Measurements from ENCODE around the gene TMED10.

The TMED10 gene

DNA sequence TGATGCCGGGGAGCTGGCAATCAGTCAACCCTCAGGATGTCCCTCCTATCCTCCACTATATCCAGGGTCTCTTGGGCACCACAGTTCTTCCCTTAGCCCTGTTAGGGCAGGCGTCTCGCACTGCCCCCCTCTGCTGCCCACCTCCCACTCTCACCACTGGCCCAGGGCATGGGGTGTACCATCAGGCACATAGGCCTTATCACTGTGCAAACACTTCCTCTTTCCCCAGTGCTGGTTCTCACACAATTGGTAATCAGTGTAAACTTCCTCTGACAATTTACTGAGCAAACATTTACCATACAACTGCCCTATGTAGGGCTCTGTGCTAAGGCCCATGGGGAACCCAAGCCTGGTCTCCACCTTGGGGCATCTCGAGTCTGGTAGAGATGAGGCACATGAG lies 20.1 kb upstream of the TMED10 start:
- Histone ChIP-seq H3K27me3 (replicated peaks in 2 of 5; ENCODE audit: control insufficient read depth in 4 of 5, insufficient read depth in 5 of 5, low read length in 4 of 5) (no peaks in the 10 kb centered on the region), H3K4me1 (ENCODE audit: control extremely low read depth in 1 of 4, control insufficient read depth in 4 of 4, insufficient read depth in 4 of 4, low read length in 3 of 4) (peaks cover 0 to 27% (median 12%) of the 10 kb centered on the region in 4 experiments), H3K4me3 (ENCODE audit: control insufficient read depth in 1 of 7, extremely low read depth in 1 of 7, insufficient read depth in 4 of 7, low read depth in 2 of 7, low read length in 6 of 7) (no peak overlapping the region), H3K36me3 (ENCODE audit: control insufficient read depth in 4 of 4, insufficient read depth in 4 of 4, low read length in 3 of 4) (no peaks in the 10 kb centered on the region), H3K9me3 (ENCODE audit: control extremely low read depth in 1 of 5, control insufficient read depth in 4 of 5, insufficient read depth in 2 of 5, low read depth in 1 of 5, low read length in 4 of 5) (no peaks in the 10 kb centered on the region), H3K27ac (ENCODE audit: insufficient read depth in 1 of 2, low read depth in 1 of 2, low read length in 2 of 2, poor library complexity in 1 of 2, severe bottlenecking in 2 of 2) (no peak overlapping the region)
- peak; percentile 62 to 88 (median 84) for DNase-seq
- WGBS (ENCODE audit: insufficient coverage): 23% methylated on average over 4 of the region's 4 CpGs
- POLR2A ChIA-PET: no interaction called here
- CTCF ChIA-PET: interaction anchor here (0.8 to 1.4 kb wide), 5 partner anchors 9 to 92 kb away, joined by 3 to 5 read pairs (median 3); no protein-coding TSS in a partner anchor

- WGBS (ENCODE audit: insufficient coverage): 94% methylated on average over 3 of the region's 3 CpGs
- H3K27ac ChIP-seq (ENCODE audit: insufficient read depth in 1 of 2, low read depth in 1 of 2, low read length in 2 of 2, poor library complexity in 1 of 2, severe bottlenecking in 2 of 2): no peak overlapping the region
- H3K4me3 ChIP-seq (ENCODE audit: control insufficient read depth in 1 of 7, extremely low read depth in 1 of 7, insufficient read depth in 4 of 7, low read depth in 2 of 7, low read length in 6 of 7): no peak overlapping the region
- CTCF ChIA-PET: interaction anchor here (0.8 to 1.4 kb wide), 6 partner anchors 9 to 93 kb away, joined by 3 to 5 read pairs (median 3); no protein-coding TSS in a partner anchor
- H3K4me1 ChIP-seq (ENCODE audit: control extremely low read depth in 1 of 4, control insufficient read depth in 4 of 4, insufficient read depth in 4 of 4, low read length in 3 of 4): peaks cover 0 to 27% (median 12%) of the 10 kb centered on the region in 4 experiments
- DNase-seq: no peak
- H3K27me3 ChIP-seq (replicated peaks in 2 of 5; ENCODE audit: control insufficient read depth in 4 of 5, insufficient read depth in 5 of 5, low read length in 4 of 5): no peaks in the 10 kb centered on the region
- POLR2A ChIA-PET: no interaction called here
- no peaks in the 10 kb centered on the region for H3K9me3 ChIP-seq (ENCODE audit: control extremely low read depth in 1 of 5, control insufficient read depth in 4 of 5, insufficient read depth in 2 of 5, low read depth in 1 of 5, low read length in 4 of 5)
- no peaks in the 10 kb centered on the region for H3K36me3 ChIP-seq (ENCODE audit: control insufficient read depth in 4 of 4, insufficient read depth in 4 of 4, low read length in 3 of 4)
Observed at GRCh38 chr14:75196064-75196463, 19.7 kb upstream of the TMED10 start.

DNA sequence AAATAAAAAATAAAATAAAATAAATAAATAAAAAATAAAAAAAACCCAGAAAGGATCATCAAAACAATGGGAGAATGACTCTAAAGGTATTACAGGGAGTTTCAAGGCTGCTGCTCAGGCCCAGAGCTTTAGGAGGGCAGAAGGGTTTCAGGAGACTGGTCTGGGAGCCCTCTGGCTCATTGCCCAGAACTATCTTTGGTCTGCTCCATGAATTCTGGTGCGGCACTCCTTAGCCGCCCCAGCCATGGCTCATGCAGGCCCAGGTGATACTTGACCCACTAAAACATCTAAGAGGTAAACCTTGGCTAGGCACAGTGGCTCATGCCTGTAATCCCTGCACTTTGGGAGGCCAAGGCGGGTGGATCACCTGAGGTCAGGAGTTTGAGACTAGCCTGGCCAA lies 14.7 kb upstream of the TMED10 start:
- Histone ChIP-seq H3K27me3 (replicated peaks in 2 of 5; ENCODE audit: control insufficient read depth in 4 of 5, insufficient read depth in 5 of 5, low read length in 4 of 5) (peaks cover 0 to 2% (median 0%) of the 10 kb centered on the region in 5 experiments), H3K4me3 (ENCODE audit: control insufficient read depth in 1 of 7, extremely low read depth in 1 of 7, insufficient read depth in 4 of 7, low read depth in 2 of 7, low read length in 6 of 7) (no peak overlapping the region), H3K36me3 (ENCODE audit: control insufficient read depth in 4 of 4, insufficient read depth in 4 of 4, low read length in 3 of 4) (no peaks in the 10 kb centered on the region), H3K9me3 (ENCODE audit: control extremely low read depth in 1 of 5, control insufficient read depth in 4 of 5, insufficient read depth in 2 of 5, low read depth in 1 of 5, low read length in 4 of 5) (no peaks in the 10 kb centered on the region), H3K27ac (ENCODE audit: insufficient read depth in 1 of 2, low read depth in 1 of 2, low read length in 2 of 2, poor library complexity in 1 of 2, severe bottlenecking in 2 of 2) (no peak overlapping the region), H3K4me1 (ENCODE audit: control extremely low read depth in 1 of 4, control insufficient read depth in 4 of 4, insufficient read depth in 4 of 4, low read length in 3 of 4) (peaks cover 15 to 28% (median 19%) of the 10 kb centered on the region in 4 experiments)
- ChIA-PET POLR2A (interaction anchor here (0.6 kb wide), 1 partner anchor 124 kb away, joined by 3 read pairs; no protein-coding TSS in a partner anchor), CTCF (interaction anchor here (1.3 kb wide), 1 partner anchor 90 kb away, joined by 3 read pairs; no protein-coding TSS in a partner anchor)
- no peak for DNase-seq
- 93% methylated on average over 3 of the region's 3 CpGs for WGBS (ENCODE audit: insufficient coverage)

DNA sequence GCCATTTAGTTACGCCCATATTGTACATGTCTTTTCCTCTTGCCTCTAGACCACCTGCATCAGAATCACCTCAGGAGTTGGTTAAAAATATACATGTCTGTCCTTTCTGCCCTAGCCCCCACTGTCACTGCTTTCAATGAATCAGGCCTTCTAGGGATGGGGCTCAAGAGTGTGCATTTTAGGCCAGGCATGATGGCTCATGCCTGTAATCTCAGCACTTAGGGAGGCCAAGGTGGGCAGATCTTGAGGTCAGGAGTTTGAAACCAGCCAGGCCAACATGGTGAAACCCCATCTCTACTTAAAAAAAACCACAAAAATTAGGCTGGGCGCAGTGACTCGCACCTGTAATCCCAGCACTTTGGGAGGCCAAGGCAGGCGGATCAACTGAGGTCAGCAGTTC lies 13.6 kb upstream of the TMED10 start:
- WGBS (ENCODE audit: insufficient coverage): no CpG with 5 or more reads among the region's 4 CpGs
- peaks cover 0 to 2% (median 0%) of the 10 kb centered on the region in 5 experiments for H3K27me3 ChIP-seq (replicated peaks in 2 of 5; ENCODE audit: control insufficient read depth in 4 of 5, insufficient read depth in 5 of 5, low read length in 4 of 5)
- ChIA-PET POLR2A (no interaction called here), CTCF (no interaction called here)
- no peaks in the 10 kb centered on the region for H3K9me3 ChIP-seq (ENCODE audit: control extremely low read depth in 1 of 5, control insufficient read depth in 4 of 5, insufficient read depth in 2 of 5, low read depth in 1 of 5, low read length in 4 of 5)
- DNase-seq: no peak
- H3K4me3 ChIP-seq (ENCODE audit: control insufficient read depth in 1 of 7, extremely low read depth in 1 of 7, insufficient read depth in 4 of 7, low read depth in 2 of 7, low read length in 6 of 7): no peak overlapping the region
- no peak overlapping the region for H3K27ac ChIP-seq (ENCODE audit: insufficient read depth in 1 of 2, low read depth in 1 of 2, low read length in 2 of 2, poor library complexity in 1 of 2, severe bottlenecking in 2 of 2)
- no peaks in the 10 kb centered on the region for H3K36me3 ChIP-seq (ENCODE audit: control insufficient read depth in 4 of 4, insufficient read depth in 4 of 4, low read length in 3 of 4)
- H3K4me1 ChIP-seq (ENCODE audit: control extremely low read depth in 1 of 4, control insufficient read depth in 4 of 4, insufficient read depth in 4 of 4, low read length in 3 of 4): peaks cover 15 to 29% (median 17%) of the 10 kb centered on the region in 4 experiments

- CTCF ChIA-PET: interaction anchor here (0.7 to 1.3 kb wide), 6 partner anchors 10 to 110 kb away, joined by 3 to 9 read pairs (median 3); partner anchors contain the start of gene TMED10
- no peak overlapping the region for H3K27ac ChIP-seq (ENCODE audit: insufficient read depth in 1 of 2, low read depth in 1 of 2, low read length in 2 of 2, poor library complexity in 1 of 2, severe bottlenecking in 2 of 2)
- no peaks in the 10 kb centered on the region for H3K9me3 ChIP-seq (ENCODE audit: control extremely low read depth in 1 of 5, control insufficient read depth in 4 of 5, insufficient read depth in 2 of 5, low read depth in 1 of 5, low read length in 4 of 5)
- peaks cover 0 to 2% (median 0%) of the 10 kb centered on the region in 5 experiments for H3K27me3 ChIP-seq (replicated peaks in 2 of 5; ENCODE audit: control insufficient read depth in 4 of 5, insufficient read depth in 5 of 5, low read length in 4 of 5)
- peaks cover 15 to 39% (median 17%) of the 10 kb centered on the region in 4 experiments for H3K4me1 ChIP-seq (ENCODE audit: control extremely low read depth in 1 of 4, control insufficient read depth in 4 of 4, insufficient read depth in 4 of 4, low read length in 3 of 4)
- H3K36me3 ChIP-seq (ENCODE audit: control insufficient read depth in 4 of 4, insufficient read depth in 4 of 4, low read length in 3 of 4): no peaks in the 10 kb centered on the region
- peak overlapping the region in 1 of 7 experiments; percentile 24 for H3K4me3 ChIP-seq (ENCODE audit: control insufficient read depth in 1 of 7, extremely low read depth in 1 of 7, insufficient read depth in 4 of 7, low read depth in 2 of 7, low read length in 6 of 7)
- POLR2A ChIA-PET: interaction anchor here (0.9 to 1.7 kb wide), 5 partner anchors 13 to 93 kb away, joined by 3 to 7 read pairs (median 4); partner anchors contain the start of genes FOS and TMED10
- peak; percentile 83 to 98 (median 97) for DNase-seq
- WGBS (ENCODE audit: insufficient coverage): 17% methylated on average over 6 of the region's 7 CpGs
Observed at GRCh38 chr14:75188520-75189268, 12.3 kb upstream of the TMED10 start.

DNA sequence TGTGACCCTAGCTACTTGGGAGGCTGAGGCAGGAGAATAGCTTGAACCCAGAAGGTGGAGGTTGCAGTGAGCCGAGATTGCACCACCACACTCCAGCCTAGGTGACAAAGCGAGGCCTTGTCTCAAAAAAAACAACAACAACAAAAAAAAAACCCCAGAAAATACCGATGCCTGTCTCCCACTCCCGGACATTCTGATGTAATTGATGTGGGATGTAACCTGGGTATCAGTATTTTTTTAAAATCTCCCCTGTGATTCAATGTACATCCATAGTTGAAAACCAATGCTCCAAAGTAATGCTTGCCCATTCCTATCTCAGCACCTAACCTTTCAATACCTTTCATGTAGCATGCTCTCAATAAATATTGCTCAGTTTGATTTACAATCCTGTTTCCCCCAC lies 11.7 kb upstream of the TMED10 start:
- DNase-seq: no peak
- H3K27me3 ChIP-seq (replicated peaks in 2 of 5; ENCODE audit: control insufficient read depth in 4 of 5, insufficient read depth in 5 of 5, low read length in 4 of 5): peaks cover 0 to 2% (median 0%) of the 10 kb centered on the region in 5 experiments
- peak overlapping the region in 1 of 7 experiments; percentile 24 for H3K4me3 ChIP-seq (ENCODE audit: control insufficient read depth in 1 of 7, extremely low read depth in 1 of 7, insufficient read depth in 4 of 7, low read depth in 2 of 7, low read length in 6 of 7)
- H3K9me3 ChIP-seq (ENCODE audit: control extremely low read depth in 1 of 5, control insufficient read depth in 4 of 5, insufficient read depth in 2 of 5, low read depth in 1 of 5, low read length in 4 of 5): no peaks in the 10 kb centered on the region
- no CpG with 5 or more reads among the region's 4 CpGs for WGBS (ENCODE audit: insufficient coverage)
- H3K27ac ChIP-seq (ENCODE audit: insufficient read depth in 1 of 2, low read depth in 1 of 2, low read length in 2 of 2, poor library complexity in 1 of 2, severe bottlenecking in 2 of 2): no peak overlapping the region
- ChIA-PET POLR2A (interaction anchor here (0.9 to 1.7 kb wide), 5 partner anchors 12 to 94 kb away, joined by 3 to 7 read pairs (median 4); partner anchors contain the start of genes FOS and TMED10), CTCF (interaction anchor here (0.7 to 1.3 kb wide), 6 partner anchors 10 to 110 kb away, joined by 3 to 9 read pairs (median 3); partner anchors contain the start of gene TMED10)
- H3K4me1 ChIP-seq (ENCODE audit: control extremely low read depth in 1 of 4, control insufficient read depth in 4 of 4, insufficient read depth in 4 of 4, low read length in 3 of 4): peaks cover 15 to 44% (median 17%) of the 10 kb centered on the region in 4 experiments
- H3K36me3 ChIP-seq (ENCODE audit: control insufficient read depth in 4 of 4, insufficient read depth in 4 of 4, low read length in 3 of 4): no peaks in the 10 kb centered on the region
